ENCODE measurements around the gene NEBL.

Gene NEBL

DNA sequence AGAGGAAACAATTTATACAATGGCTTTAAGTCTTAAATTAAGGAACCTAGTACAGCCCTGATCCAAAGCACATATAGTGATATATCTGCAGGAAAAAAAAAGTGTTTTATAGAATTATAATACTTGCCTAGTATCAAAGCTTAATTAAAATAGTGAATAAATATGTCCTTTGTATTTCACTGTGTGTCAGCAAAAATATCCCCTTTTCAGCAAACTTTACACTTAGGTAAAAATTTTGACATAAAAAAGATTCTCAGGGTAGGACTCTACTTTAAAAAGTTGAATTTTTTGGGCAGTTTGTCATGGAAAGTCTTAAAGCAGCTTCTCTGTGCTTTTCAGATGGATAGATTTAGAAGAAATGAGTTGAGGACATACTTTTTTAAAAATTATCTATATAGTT is 12.7 kb upstream of the NEBL start:
- Mint-ChIP-seq H3K9me3 (peaks cover 8% of the 10 kb centered on the region), H3K4me3 (no peak overlapping the region), H3K27me3 (ENCODE audit: low read depth, poor library complexity) (no peaks in the 10 kb centered on the region), H3K27ac (no peak overlapping the region), H3K4me1 (no peaks in the 10 kb centered on the region), H3K36me3 (ENCODE audit: low read depth) (peaks cover 3% of the 10 kb centered on the region)
- TF ChIP-seq, protein P1, sequence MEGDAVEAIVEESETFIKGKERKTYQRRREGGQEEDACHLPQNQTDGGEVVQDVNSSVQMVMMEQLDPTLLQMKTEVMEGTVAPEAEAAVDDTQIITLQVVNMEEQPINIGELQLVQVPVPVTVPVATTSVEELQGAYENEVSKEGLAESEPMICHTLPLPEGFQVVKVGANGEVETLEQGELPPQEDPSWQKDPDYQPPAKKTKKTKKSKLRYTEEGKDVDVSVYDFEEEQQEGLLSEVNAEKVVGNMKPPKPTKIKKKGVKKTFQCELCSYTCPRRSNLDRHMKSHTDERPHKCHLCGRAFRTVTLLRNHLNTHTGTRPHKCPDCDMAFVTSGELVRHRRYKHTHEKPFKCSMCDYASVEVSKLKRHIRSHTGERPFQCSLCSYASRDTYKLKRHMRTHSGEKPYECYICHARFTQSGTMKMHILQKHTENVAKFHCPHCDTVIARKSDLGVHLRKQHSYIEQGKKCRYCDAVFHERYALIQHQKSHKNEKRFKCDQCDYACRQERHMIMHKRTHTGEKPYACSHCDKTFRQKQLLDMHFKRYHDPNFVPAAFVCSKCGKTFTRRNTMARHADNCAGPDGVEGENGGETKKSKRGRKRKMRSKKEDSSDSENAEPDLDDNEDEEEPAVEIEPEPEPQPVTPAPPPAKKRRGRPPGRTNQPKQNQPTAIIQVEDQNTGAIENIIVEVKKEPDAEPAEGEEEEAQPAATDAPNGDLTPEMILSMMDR (IDR thresholded peaks at IDR 0.05): no peak
- no peak for DNase-seq

DNA sequence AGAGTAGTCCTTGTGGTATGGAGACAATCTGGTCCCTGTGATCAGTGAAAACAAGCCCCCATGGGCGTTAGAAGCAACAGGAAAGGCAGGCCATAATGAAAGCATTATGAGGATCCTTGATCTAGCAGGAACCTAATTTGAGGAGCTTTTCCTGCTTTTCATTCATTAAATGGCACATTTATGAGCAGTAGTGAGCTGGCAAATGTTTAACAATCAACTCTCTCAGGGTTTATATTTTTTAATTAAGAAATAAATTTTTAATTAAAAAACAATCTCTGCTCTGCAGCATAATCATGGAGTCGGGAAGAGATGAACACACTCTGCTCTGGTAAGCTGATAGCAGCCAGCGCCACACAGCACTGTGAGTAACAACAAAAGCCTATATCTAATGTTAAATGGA is 11.3 kb upstream of the NEBL start:
- no peaks in the 10 kb centered on the region for H3K4me1 Mint-ChIP-seq
- H3K4me3 Mint-ChIP-seq: no peak overlapping the region
- H3K27me3 Mint-ChIP-seq (ENCODE audit: low read depth, poor library complexity): no peaks in the 10 kb centered on the region
- H3K9me3 Mint-ChIP-seq: peaks cover 10% of the 10 kb centered on the region
- TF ChIP-seq, protein P1 (IDR thresholded peaks at IDR 0.05): no peak
- H3K36me3 Mint-ChIP-seq (ENCODE audit: low read depth): peaks cover 5% of the 10 kb centered on the region
- H3K27ac Mint-ChIP-seq: peak overlapping the region; percentile 55
- no peak for DNase-seq

DNA sequence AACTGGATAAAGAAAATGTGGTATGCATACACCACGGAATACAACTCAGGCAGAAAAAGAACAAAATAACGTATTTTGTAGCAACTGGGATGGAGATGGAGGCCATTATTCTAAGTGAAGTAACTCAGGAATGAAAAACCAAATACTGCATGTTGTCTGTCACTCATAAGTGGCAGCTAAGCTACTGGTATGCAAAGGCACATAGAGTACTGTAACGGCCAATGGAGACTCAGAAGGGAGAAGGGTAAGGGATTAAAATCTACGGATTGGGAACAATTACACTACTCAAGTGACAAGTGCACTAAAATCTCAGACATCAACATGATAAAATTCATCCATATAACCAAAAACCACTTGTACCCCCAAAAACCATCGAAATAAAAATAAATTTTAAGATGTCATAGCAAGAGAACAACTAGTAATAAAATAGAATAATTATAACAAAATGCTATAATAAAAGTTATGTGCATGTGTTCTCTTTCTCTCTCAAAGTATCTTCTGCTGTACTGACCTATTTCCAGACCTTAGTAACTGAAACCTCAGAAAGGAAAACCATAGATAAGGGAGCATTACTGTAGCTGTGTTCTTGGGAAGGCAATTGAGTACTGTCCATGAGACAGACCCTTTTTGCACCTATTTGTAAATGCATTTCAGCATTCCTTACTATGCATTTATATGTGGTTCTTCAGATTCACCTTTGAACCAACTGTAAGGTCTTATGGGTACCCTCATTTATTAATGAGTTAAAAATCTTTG is 6.7 kb upstream of the NEBL start:
- TF ChIP-seq, protein P1 (IDR thresholded peaks at IDR 0.05): no peak
- Mint-ChIP-seq H3K4me3 (no peak overlapping the region), H3K27me3 (ENCODE audit: low read depth, poor library complexity) (no peaks in the 10 kb centered on the region), H3K27ac (no peak overlapping the region), H3K4me1 (no peaks in the 10 kb centered on the region), H3K36me3 (ENCODE audit: low read depth) (peaks cover 5% of the 10 kb centered on the region), H3K9me3 (peaks cover 10% of the 10 kb centered on the region)
- DNase-seq: no peak

DNA sequence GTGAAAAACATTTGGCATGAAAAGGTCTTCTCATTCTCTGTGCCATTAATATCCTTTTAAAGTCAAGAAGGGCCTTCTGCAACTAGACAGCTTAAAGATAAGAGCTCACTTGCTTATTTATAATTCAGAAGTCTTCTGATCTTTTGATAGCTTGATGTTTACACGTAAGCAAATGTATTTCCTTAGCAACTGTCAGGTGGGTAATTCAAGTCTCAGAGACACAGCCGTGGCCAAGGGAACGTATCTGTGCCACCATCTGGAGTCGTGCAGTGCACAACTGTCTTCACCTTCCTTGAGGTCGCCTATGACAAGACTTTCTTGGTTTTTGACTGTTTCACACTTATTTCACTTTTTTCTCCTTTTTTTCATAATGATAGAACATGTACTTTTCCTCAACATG is 4.0 kb upstream of the NEBL start:
- peaks cover 10% of the 10 kb centered on the region for H3K9me3 Mint-ChIP-seq
- no peaks in the 10 kb centered on the region for H3K4me1 Mint-ChIP-seq
- no peaks in the 10 kb centered on the region for H3K27me3 Mint-ChIP-seq (ENCODE audit: low read depth, poor library complexity)
- TF ChIP-seq, protein P1 (IDR thresholded peaks at IDR 0.05): no peak
- peaks cover 5% of the 10 kb centered on the region for H3K36me3 Mint-ChIP-seq (ENCODE audit: low read depth)
- no peak overlapping the region for H3K4me3 Mint-ChIP-seq
- H3K27ac Mint-ChIP-seq: no peak overlapping the region
- DNase-seq: no peak

DNA sequence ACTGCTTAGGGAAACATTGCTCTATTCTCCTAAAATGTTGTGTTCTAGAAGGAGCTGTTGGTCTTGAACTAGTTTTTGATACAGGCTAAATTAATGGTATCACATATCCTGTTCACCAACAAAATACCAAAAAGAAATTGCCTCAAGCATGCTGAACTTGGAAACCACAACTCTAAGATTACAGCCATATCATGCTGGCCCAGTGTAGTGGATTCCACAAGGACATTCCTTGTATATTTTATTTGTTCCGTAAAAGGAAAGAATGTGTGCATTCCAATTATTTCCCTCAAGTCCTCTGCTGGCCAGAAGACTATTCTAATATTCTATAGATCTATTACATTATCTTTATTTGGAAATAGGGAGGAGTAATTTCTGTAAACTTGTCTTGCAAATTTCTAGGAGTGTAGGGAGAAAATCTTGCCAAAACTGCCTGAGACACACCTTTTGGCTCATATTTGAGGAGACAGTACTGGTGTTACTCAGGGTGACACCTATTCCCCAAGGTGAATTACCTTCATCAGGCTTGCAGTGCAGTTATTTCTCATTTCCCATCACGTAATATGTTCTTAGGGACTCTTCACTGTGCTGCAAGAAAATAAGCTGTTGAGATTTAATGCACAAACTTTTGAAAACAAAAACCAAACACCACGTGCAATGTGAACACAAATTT is 1.9 kb upstream of the NEBL start:
- Mint-ChIP-seq H3K36me3 (ENCODE audit: low read depth) (no peaks in the 10 kb centered on the region), H3K4me3 (no peak overlapping the region), H3K27me3 (ENCODE audit: low read depth, poor library complexity) (no peaks in the 10 kb centered on the region), H3K9me3 (no peaks in the 10 kb centered on the region), H3K27ac (no peak overlapping the region), H3K4me1 (no peaks in the 10 kb centered on the region)
- TF ChIP-seq, protein P1 (IDR thresholded peaks at IDR 0.05): no peak
- DNase-seq: no peak

DNA sequence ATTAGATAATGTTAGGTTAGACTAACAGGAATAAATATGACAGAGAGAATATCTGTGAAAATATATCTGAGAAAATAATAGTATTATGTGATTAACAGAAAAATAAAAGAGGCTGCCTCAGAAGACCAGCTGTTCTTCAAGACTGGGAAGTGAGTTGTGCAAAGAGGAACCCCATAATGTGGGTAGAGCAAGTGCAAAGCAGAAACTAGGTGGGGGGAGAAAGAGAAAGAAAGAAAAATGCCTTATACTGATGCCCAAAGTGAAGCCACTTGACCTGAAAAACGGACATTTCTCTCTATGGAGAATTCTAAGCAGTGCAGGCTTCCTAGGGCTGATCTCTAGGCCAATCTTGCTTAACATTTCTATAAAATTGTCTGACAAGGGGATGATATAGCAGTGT is 3.8 kb downstream of the NEBL start:
- Mint-ChIP-seq H3K27me3 (ENCODE audit: low read depth, poor library complexity) (peaks cover 7% of the 10 kb centered on the region), H3K4me1 (peaks cover 30% of the 10 kb centered on the region), H3K9me3 (no peaks in the 10 kb centered on the region), H3K36me3 (ENCODE audit: low read depth) (no peaks in the 10 kb centered on the region), H3K27ac (no peak overlapping the region), H3K4me3 (no peak overlapping the region)
- no peak for DNase-seq
- TF ChIP-seq, protein P1 (IDR thresholded peaks at IDR 0.05): no peak

Measured in nephron progenitor cell (in vitro differentiated cells).